8988T (cell line): Measurements from ENCODE around the gene YBX2.
A peak's percentile ranks its signal among the peaks of the same experiment; 100 is the strongest.
"Not testable (repeated sequence)": the region's sequence is repeated elsewhere in the genome, so short reads cannot be mapped to it uniquely, and the experiment has no call there.

ENCODE experiments used
- DNase-seq: peaks from one replicate; pipeline ENCODE4 v3.0.0; 2011

YBX2 gene

GRCh38 chr17:7262192-7262934, 32.1 kb downstream of the YBX2 start, which contains the start of gene CLDN7:
Gene CLDN7 (minus strand): TSS chr17:7262478. CDS start chr17:7262043, 435 bp downstream.
- DNase-seq: no peak

DNA sequence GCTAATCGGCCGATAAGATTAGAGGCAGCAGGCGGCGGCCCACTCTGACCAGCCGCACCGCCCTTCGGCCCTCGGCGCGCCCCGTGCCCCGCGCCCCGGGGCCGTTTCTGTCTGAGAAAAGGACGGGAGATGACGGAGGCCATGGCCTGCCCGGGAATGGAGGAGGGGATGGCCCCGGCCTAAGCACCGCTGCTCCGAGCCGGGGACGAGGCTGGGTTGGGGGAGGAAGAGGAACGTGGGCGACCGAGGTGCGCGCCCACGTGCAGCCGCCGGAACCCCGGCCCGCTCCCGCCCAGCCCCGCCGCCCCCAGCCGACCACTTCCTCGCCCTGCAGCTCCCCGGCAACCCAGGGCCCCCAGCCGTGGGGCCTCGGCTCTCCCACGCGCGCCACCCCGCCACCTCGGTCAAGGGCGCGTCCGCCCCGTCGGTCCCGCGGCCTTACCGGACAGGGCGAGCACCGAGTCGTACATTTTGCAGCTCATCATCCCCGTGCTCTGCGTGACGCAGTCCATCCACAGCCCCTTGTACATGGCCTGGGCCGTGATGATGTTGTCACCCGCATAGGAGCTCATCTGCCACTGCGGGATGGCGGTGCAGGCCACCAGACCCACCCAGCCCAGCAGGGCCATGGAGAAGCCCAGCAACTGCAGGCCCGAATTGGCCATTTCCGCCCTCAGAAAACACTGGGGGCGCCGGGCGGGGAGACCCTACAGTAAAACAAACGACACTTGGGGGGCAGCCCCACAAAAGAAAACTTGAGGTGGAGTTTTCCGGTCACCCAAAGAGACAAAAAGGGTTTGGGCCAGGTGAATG, 32.9 kb downstream of the YBX2 start:
- DNase-seq: no peak

DNA sequence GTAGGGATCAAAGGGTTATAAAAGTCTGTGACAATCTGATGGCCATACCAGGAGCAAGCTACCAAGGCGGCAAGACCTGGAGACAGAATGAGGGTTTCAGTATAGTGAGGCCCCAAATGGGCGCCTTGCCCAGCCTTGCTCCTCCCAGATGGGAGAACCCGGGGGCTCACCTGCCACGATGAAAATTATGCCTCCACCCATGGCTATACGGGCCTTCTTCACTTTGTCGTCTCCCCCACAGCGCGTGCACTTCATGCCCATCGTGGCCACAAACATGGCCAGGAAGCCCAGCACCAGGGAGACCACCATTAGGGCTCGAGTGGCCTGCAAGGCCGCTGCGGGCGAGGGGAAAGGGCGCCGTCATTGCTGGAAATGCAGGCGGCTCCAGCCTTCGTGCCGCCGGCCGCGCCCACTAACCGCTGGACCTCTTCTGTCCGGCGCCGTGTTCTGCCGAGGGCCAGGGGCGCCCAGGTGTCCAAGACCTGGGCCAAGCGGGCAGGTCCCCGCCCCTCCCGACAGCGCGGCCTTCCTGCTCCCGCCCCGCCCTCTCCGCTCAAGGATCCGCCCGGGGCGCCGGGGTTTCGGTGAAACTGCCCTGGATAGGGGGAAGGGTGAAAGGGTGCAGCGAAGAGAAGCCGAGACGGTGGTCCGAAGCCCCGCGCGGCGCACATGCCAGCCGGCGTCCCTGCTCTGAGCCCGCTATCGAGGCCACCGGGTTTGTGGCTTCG, 33.6 kb downstream of the YBX2 start:
- DNase-seq: no peak

DNA sequence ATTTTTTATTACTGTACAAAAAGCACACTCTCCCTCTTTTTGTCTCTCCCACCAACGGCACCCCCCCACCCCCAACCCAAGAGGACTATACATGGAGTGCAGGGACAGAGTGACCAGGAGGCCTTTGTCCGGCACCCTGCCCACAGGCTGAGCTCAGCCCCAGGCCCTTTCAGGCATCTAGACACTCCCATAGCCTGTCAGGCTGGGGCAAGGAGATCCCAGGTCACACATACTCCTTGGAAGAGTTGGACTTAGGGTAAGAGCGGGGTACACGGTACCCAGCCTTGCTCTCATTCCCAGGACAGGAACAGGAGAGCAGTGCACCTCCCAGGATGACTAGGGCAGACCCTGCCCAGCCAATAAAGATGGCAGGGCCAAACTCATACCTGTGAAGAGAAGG, 34.3 kb downstream of the YBX2 start:
- DNase-seq: no peak

DNA sequence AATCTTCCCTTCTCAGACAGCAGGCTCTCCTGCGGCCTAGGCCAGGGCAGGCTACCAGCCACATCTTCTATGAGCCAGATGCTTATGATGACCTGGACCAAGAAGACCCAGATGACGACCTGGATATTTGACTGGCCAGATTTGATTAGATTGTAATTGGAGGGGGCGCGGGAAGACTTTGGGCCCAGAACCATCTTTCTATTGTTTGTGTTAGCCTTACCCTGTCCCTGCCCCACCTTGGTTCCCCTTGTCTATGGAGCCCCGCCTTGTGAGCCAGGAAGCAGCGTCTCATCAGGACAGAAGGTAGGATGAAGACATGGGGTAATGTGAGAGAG, 34.9 kb downstream of the YBX2 start:
- no peak for DNase-seq

GRCh38 chr17:7258731-7259554, 35.5 kb downstream of the YBX2 start:
- no peak for DNase-seq

DNA sequence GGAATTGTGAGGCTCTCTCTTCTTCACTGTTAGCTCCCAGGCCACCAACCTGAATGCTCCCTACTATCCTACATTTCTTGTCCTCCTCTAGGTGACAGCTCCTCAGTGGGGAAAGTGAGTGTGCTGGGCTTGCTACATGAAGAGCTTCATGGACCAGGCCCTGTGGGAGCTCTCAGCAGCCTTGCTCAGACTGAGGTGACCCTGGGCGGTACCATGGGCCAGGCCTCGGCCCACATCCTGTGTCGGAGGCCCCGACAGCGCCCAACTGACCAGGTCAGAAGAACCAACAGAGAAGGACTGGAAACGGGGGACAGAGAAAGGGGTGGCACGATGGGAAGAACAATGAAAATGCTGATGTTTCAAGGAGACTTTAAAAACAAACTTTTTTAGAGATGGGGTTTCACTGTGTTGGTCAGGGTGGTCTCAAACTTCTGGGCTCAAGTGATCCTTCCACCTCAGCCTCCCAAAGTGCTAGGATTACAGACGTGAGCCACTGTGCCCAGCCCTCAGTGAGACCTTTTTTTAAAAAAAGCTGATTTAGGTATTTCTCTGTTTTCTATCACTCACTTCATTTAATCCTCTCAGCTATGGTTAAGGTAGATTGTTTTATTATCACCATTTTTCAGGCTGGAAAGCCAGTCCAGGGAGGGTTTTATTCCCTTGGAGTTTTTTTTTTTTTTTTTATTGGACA, 37.5 kb downstream of the YBX2 start:
- DNase-seq: no peak

DNA sequence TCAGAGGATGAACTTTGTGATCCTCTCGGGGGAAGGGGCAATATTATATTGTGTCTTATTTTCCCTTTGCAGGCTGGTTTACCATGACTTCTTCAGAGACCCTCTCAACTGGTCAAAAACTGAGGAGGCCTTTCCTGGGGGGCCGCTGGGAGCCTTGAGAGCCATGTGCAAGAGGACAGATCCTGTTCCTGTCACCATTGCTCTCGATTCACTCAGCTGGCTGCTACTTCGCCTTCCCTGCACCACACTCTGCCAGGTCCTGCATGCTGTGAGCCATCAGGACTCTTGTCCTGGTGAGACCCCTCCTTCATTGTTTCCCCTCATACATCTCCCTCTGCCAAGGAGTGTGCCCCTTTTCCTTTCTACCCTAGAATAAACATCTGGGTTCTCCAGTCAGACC, 39.9 kb downstream of the YBX2 start:
- DNase-seq: no peak

- DNase-seq: no peak
These were observed 41.4 kb downstream of the YBX2 start for GRCh38 chr17:7253082-7253481.

DNA sequence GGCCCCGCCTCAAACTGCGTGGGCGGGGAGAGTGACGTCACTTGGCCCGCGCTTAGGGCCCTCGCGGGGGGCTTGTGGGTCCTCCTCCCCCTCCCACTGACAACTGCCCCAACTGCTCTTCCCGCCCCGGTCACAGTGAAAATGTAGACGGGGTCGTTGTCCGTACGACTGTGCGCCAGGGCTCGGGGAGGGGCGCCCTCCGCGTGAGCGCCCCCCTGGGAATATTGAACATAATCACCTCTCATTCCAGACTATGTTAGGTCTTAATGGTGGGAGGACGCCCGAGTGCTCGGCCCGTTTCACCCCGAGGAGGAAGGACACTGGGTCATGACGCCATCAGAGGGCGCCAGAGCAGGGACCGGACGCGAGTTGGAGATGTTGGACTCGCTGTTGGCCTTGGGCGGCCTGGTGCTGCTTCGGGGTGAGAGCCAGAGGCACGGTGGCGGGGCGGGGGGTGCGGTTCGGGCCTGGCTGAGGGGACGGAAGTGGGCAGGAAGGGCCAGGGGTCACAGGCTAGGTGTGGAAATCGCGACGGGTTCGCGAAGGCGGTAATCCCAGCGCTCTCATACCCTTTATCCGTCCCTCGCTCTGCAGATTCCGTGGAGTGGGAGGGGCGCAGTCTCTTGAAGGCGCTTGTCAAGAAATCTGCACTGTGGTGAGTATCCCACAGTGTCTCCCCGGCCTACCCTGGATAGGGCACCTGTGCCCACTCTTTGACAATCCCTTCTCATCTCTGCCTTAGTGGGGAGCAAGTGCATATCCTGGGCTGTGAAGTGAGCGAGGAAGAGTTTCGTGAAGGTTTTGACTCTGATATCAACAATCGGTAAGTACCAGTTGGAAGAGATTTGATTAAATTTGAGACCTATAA, 42.0 kb downstream of the YBX2 start, which contains the start of gene ELP5:
Gene ELP5, plus strand, starts transcription at position 40 of the 868 bp plus-strand sequence. Its CDS starts 336 bp downstream, at position 376.
- DNase-seq: peak; percentile 78

- DNase-seq: peak; percentile 75
These were observed 42.7 kb downstream of the YBX2 start, which contains the start of gene CTDNEP1 for GRCh38 chr17:7251661-7252175. Gene CTDNEP1 (minus strand): TSS chr17:7251734. CDS start chr17:7251296, 438 bp downstream.

DNA sequence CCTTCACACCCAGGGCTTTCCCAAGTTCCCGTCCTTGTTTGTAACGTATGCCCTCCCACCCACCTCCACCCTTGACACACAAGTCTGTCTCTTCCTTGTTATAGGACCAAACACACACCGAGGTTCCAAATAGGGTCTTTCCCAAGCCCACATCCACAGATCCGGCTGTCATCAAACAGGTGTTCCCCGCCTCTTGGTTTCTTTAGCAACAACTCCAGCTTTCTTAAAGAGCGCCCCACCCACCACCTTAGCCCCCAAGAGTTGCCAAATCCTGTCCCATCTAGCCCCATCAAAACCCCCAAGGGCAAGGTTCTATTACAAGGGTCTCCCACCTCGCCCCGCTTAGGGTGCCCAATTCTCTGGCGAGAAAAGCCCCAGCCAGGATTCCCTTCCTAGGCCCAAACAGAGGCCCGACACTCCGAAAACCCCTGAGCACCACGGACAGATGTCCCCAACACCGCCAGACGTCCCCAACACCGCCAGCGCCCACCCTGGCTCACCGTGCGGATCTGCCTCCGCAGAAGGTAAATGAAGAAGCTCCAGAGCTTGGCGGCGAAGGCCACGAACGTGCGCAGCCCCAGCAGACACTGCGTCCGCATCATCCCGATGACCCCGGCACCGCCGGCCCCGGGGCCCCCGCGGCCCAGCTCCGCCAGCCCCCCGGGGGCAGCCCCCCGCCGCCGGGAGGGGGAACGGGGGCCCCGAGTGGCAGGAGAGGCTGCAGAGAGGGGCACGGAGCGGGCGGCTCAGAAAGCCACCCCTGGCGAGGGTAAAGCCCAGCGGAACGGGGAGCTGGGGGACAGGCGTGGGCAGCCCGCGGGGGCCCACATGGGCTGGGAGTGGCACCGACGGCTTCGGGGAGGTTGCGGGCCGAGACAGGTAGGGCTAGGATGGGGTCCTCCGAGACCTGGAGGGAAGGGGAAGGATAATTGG, 43.5 kb downstream of the YBX2 start:
- DNase-seq: no peak

DNA sequence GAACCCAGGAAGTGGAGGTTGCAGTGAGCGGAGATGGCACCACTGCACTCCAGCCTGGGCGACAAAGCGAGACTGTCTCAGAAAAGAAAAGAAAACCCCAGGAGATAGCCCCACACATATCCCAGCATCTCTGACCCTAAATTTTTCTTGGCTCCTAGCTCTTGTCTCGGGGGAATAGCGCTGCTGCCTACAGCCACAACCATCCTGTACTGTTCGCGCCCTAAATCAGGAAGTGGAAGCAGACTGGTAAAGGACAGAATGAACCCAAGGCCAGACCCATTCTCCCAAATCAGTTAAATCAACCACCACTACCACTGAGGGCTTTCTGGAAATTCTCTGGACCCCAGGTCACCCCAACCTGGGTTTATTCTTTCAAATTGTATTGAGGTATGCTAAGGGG, 44.6 kb downstream of the YBX2 start:
- no peak for DNase-seq

- DNase-seq: no peak
These were observed 45.2 kb downstream of the YBX2 start for GRCh38 chr17:7249214-7249613.

- no peak for DNase-seq
These were observed 45.6 kb downstream of the YBX2 start for GRCh38 chr17:7248796-7249195.

GRCh38 chr17:7246779-7247178, 47.7 kb downstream of the YBX2 start:
- no peak for DNase-seq

- DNase-seq: not testable (repeated sequence)
These were observed 50.6 kb downstream of the YBX2 start for GRCh38 chr17:7243838-7244237.

DNA sequence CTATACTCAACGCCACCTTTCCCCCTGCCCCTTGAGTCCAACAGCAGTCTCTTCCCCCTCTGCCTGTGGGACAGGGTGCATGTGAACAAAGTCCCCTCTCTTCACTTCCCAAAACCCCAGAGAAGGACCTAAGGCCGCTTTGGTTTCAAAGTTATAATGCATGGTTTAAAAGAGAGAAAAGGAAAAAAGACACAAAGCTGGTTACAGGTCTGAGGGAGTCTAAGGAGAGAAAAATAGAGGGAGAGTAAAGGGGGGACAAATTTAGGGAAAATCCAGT, 51.0 kb downstream of the YBX2 start:
- DNase-seq: no peak

GRCh38 chr17:7242717-7243452, 51.6 kb downstream of the YBX2 start:
- DNase-seq: peak; percentile 77
